ENCODE results near the gene KIF13A.

Gene KIF13A

DNA sequence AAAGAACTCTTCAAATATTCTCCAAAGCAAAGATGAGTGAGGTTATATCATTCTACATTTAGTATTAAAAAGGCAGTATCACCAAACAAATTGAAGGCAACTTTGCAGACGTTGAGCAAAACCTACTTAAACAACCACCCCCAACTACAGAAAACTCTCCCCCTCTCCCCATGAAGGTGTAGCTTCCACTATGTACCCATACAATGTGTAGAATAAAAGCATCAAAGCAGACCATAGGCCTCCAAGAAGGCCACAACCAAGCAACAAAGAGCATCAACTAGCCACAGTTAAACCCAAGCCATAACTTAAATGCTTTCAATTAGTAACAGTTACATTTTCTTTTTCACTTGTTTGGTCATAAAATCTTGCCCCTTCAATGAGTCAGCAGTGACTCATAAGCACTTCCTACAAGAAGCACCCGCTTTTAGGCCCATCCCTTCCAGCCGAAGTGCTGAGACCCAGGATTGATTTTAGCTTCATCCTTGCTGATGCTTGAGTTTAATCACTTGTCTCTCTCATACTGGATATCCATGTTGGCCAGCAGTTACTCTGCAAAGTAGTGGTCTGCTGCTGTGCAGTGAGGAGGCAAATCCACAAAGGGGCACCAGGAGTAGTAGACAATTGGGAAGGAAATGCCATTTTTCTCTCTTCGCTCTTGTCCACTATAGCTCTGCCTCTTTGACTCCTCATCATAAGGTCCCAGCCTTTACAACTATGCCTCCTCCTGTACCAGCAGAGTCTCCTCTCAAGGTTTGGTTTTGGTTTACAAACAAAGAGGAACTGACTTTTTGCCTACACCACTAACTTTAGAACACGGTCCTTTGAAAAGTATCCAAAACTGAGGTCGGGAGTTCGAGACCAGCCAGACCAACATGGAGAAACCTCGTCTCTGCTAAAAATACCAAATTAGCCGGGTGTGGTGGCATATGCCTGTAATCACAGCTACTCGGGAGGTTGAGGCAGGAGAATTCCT lies 272.3 kb downstream of the KIF13A start:
- DNase-seq: peak; percentile 82

DNA sequence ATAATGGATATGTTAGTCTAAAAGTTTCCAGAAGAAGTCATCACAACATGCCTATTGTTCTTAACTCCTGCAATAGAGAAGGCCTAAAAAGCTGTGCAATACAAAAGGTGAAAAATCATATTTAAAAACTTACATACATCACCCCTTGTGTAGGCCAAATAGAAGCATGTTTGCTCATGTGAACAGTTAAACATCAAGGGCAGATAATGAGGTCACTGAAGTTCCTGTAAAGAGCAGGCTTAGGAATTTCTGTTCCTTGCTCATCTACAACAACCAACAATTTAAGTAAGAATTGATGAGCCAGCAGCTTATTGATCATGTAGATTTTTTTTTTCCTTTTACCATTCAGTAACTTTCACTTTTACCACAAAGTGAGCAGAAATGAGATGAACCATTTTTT lies 273.3 kb downstream of the KIF13A start:
- DNase-seq: peak; percentile 41

- no peak for DNase-seq
Observed at GRCh38 chr6:17712576-17712975, 274.9 kb downstream of the KIF13A start.

DNA sequence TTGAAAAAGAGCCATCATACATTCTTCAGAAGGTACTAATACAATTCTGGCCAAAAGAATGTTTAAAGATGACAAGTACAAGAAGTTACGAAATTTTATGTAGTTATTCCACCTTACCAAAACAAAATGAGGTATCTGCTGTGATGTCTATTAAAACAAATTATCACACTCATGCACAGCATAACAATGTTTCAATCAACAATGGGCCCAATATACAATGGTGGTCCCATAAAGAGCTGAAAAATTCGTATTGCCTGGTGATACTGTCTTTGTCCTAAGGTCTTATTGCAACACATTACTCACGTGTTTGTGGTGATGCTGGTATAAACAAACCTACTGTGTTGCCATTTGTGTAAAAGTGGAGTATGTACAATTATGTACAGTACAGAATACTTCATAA lies 277.1 kb downstream of the KIF13A start:
- DNase-seq: no peak

GRCh38 chr6:17709476-17709875 lies 278.0 kb downstream of the KIF13A start:
- no peak for DNase-seq

Measured in OCI-M1 (cell line).